A673 (cell line): ENCODE measurements around the gene HAUS7. TPM values are rescaled to one million over a fixed set of nuclear protein-coding genes. Genes with fewer than 3 reads are reported as not detected.
A peak's percentile ranks its signal among the peaks of the same experiment; 100 is the strongest.

Source experiments
- BruUV-seq: library from RNA; stranded (reverse); fragments of 400-500 nt; replicated peaks from 2 replicates; lab custom pipeline; 2021; lab: Mats Ljungman, UMichigan
- CTCF ChIA-PET: fragments of 300-600 bp; sonication (Branson Sonifier 250); formaldehyde crosslinking; loops from one replicate; lab custom pipeline; 2022; ENCODE audit warnings: antibody characterized with exemption; lab: Charles Lee
- POLR2A ChIA-PET: fragments of 300-600 bp; sonication (Branson Sonifier 250); formaldehyde crosslinking; loops from one replicate; lab custom pipeline; 2022; ENCODE audit warnings: antibody characterized with exemption; ENCODE audit not compliant: low non-redundant PET; lab: Charles Lee
- DNase-seq: peaks from one replicate; pipeline ENCODE4 v3.0.0-alpha.2; 2015; ENCODE audit warnings: low spot score
- H3K27ac ChIP-seq: fragments of 200-600 bp; sonication (generic); 2 replicates; pipeline ENCODE4 v1.5.1; 2016; ENCODE audit warnings: mixed run types, low read depth, mild to moderate bottlenecking, mixed read lengths, antibody characterized with exemption, low read length; ENCODE audit not compliant: poor library complexity, severe bottlenecking
- H3K27me3 ChIP-seq: fragments of 200-600 bp; sonication (generic); replicated peaks from 2 replicates; pipeline ENCODE4 v1.6.1; 2017; ENCODE audit warnings: mixed run types, low read depth, mild to moderate bottlenecking, mixed read lengths, antibody characterized with exemption, low read length; ENCODE audit not compliant: insufficient read depth, poor library complexity
- H3K36me3 ChIP-seq: fragments of 200-600 bp; sonication (generic); 2 replicates; pipeline ENCODE4 v1.6.1; 2016; ENCODE audit warnings: mixed run types, mild to moderate bottlenecking, mixed read lengths, antibody characterized with exemption, low read length; ENCODE audit not compliant: insufficient read depth, poor library complexity, severe bottlenecking
- H3K4me1 ChIP-seq: fragments of 200-600 bp; sonication (generic); 2 replicates; pipeline ENCODE4 v1.6.1; 2017; ENCODE audit warnings: mixed run types, mild to moderate bottlenecking, mixed read lengths, antibody characterized with exemption, low read length; ENCODE audit not compliant: insufficient read depth, poor library complexity, severe bottlenecking
- H3K4me3 ChIP-seq: fragments of 200-600 bp; sonication (generic); 2 replicates; pipeline ENCODE4 v1.5.1; 2016; ENCODE audit warnings: low read depth, mixed run types, mild to moderate bottlenecking, mixed read lengths, low read length; ENCODE audit not compliant: poor library complexity, severe bottlenecking
- H3K9me3 ChIP-seq: fragments of 200-600 bp; sonication (generic); 2 replicates; pipeline ENCODE4 v1.6.1; 2016; ENCODE audit warnings: mixed run types, low read depth, mild to moderate bottlenecking, mixed read lengths, antibody characterized with exemption, low read length; ENCODE audit not compliant: poor library complexity, severe bottlenecking
- EZH2 ChIP-seq: fragments of 200-600 bp; sonication (generic); IDR thresholded peaks from 2 replicates; pipeline ENCODE4 v1.6.1; 2017; ENCODE audit warnings: borderline replicate concordance, low read depth, mild to moderate bottlenecking, mixed read lengths, antibody characterized with exemption, low read length; ENCODE audit not compliant: poor library complexity, severe bottlenecking
- intact Hi-C: fragments of 100-400 bp; cut with micrococcal nuclease; formaldehyde crosslinking; loops from one replicate; pipeline ENCODE4 v1.10.0; 2022; ENCODE audit not compliant: unreplicated experiment
- total RNA-seq: library from RNA; stranded (reverse); gene quantifications from 2 replicates; pipeline ENCODE4 v1.2.3, GENCODE V29; 2021
- TF ChIP-seq, protein P1 (sequence below): fragments of 300-800, 200-600 bp; sonication (generic); conservative IDR thresholded peaks from 2 replicates; pipeline ENCODE4 v1.5.1; 2017; ENCODE audit warnings: low read depth, mild to moderate bottlenecking, antibody characterized with exemption, low read length, moderate library complexity, mixed read lengths

Gene HAUS7
- total RNA-seq, 1 experiment from 2014 or later, result 75.3 TPM

DNA sequence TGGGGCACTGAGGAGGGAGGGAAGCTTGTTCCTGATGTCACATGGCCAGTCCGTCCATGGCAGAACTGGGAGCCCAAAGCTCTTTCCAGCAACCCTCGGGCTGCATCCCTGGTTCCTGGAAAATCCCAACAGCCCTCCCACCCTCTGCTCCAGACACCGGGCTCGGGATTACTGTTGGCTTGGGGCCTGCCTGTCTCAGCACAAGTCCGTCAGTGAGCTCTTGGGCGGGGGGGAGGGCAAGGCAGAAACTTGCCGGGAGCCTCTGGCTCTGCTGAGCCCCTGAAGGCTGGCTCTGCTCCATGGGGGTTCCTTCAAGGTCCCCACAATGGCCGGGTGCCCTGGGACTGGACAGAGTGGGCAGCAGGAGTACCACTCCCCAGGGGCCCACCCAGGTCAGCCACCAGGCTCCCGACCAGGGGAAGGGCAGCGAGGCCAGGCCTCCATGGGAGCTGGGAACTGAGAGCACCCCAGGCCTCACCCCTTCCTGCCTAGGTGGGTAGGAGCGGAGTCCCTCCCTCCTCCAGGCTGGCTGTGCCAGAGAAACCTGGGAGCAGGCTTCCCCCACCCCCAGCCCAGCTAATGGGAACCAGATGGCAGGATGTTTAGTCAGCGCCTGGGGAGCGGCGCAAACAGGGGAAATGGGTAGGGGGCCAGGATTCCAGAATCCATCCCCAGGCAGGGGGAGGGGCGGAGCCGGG, 6.4 kb upstream of the HAUS7 start:
- DNase-seq, result peak; percentile 71
- peak overlapping the region; percentile 71 for H3K27ac ChIP-seq
- intact Hi-C loops, result no loop called here
- no peak overlapping the region for H3K4me3 ChIP-seq
- CTCF ChIA-PET, result interaction anchor here (0.5 kb wide), 1 partner anchor 535 kb away, joined by 3 read pairs; no protein-coding TSS in a partner anchor
- H3K4me1 ChIP-seq, result peaks cover 31% of the 10 kb centered on the region
- no peaks in the 10 kb centered on the region for H3K36me3 ChIP-seq
- H3K27me3 ChIP-seq, result no peaks in the 10 kb centered on the region
- POLR2A ChIA-PET, result no interaction called here
- BruUV-seq, result no TSS peak
- TF ChIP-seq, protein P1, sequence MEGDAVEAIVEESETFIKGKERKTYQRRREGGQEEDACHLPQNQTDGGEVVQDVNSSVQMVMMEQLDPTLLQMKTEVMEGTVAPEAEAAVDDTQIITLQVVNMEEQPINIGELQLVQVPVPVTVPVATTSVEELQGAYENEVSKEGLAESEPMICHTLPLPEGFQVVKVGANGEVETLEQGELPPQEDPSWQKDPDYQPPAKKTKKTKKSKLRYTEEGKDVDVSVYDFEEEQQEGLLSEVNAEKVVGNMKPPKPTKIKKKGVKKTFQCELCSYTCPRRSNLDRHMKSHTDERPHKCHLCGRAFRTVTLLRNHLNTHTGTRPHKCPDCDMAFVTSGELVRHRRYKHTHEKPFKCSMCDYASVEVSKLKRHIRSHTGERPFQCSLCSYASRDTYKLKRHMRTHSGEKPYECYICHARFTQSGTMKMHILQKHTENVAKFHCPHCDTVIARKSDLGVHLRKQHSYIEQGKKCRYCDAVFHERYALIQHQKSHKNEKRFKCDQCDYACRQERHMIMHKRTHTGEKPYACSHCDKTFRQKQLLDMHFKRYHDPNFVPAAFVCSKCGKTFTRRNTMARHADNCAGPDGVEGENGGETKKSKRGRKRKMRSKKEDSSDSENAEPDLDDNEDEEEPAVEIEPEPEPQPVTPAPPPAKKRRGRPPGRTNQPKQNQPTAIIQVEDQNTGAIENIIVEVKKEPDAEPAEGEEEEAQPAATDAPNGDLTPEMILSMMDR, result no peak
- TF ChIP-seq EZH2, result no peak
- H3K9me3 ChIP-seq, result no peaks in the 10 kb centered on the region

DNA sequence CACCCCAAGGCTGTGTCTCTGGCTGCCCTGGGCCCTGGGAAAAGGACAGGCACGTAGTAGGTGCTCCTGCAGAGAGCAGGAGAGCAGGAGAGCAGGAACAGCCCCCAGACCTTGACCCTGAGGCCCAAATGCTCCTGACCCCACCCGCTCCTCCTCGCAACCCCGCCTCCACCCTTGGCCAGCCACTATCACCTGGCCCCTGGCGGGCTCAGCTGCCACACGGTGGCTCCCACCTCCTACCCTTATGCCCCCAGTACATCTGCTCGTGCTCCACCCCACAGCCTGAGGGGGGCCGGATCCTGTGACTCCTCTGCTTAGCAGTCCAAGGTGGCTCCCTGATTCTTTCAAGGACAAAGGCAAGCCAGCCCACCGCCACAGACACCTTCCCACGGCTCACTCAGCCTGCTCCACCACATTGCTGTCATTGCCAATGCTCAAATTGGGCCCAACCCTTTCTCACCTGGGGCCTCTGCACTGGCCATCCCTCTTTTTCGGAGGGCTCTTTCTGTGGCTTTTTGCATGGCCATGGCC, 5.4 kb upstream of the HAUS7 start:
- CTCF ChIA-PET, result no interaction called here
- BruUV-seq, result no TSS peak
- Histone ChIP-seq H3K27ac (peak overlapping the region; percentile 71), H3K4me3 (no peak overlapping the region), H3K27me3 (no peaks in the 10 kb centered on the region), H3K36me3 (no peaks in the 10 kb centered on the region), H3K4me1 (peaks cover 31% of the 10 kb centered on the region), H3K9me3 (no peaks in the 10 kb centered on the region)
- no peak for TF ChIP-seq EZH2
- TF ChIP-seq, protein P1, result no peak
- POLR2A ChIA-PET, result interaction anchor here (0.5 kb wide), 1 partner anchor 136 kb away, joined by 9 read pairs; no protein-coding TSS in a partner anchor
- intact Hi-C loops, result no loop called here
- no peak for DNase-seq

DNA sequence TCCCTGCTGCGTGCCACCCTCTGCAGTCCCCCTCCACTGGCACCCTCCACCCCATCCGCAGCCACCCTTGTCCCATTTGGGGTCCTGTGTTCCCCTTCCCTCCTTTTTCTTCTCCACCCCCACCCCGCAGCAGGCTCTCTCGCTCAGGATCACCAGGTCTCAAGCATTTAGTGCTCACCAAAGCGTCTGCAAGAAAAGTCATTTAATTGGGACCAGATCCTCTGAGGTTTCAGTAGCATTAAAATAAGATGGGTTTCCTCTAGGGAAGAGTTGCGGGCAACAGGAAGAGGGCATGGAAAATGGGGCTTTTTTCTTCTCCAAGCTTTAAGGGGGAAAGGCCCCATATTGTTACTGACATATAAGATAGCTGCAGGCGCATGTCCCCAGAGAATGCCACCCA, 4.9 kb upstream of the HAUS7 start:
- intact Hi-C loops, result no loop called here
- H3K9me3 ChIP-seq, result no peaks in the 10 kb centered on the region
- TF ChIP-seq, protein P1, result no peak
- TF ChIP-seq EZH2, result no peak
- DNase-seq, result no peak
- H3K27me3 ChIP-seq, result no peaks in the 10 kb centered on the region
- peaks cover 31% of the 10 kb centered on the region for H3K4me1 ChIP-seq
- no TSS peak for BruUV-seq
- no peak overlapping the region for H3K4me3 ChIP-seq
- H3K27ac ChIP-seq, result peak overlapping the region; percentile 19
- ChIA-PET CTCF (no interaction called here), POLR2A (no interaction called here)
- no peaks in the 10 kb centered on the region for H3K36me3 ChIP-seq
